OCI-LY3 (cell line): ENCODE results near the gene ABCF1.

Source experiments
- H2AFZ ChIP-seq: fragments of 200-600, 300-600 bp; shearing (Covaris generic); 2 replicates; pipeline ENCODE4 v1.6.0; 2014; ENCODE audit warnings: antibody characterized with exemption, low read depth, low read length
- H3K27ac ChIP-seq: fragments of 200-600, 300-600 bp; sonication (generic); 2 replicates; pipeline ENCODE4 v1.5.1; 2014; ENCODE audit warnings: mild to moderate bottlenecking, low read length, moderate library complexity, mixed read lengths
- H3K27me3 ChIP-seq: fragments of 200-600, 300-600 bp; sonication (generic); 2 replicates; pipeline ENCODE4 v1.6.1; 2014; ENCODE audit warnings: low read depth, low read length, mixed read lengths
- H3K36me3 ChIP-seq: fragments of 200-600, 300-600 bp; sonication (generic); replicated peaks from 2 replicates; pipeline ENCODE3; 2014; ENCODE audit warnings: low read depth, low read length, mixed read lengths
- H3K4me1 ChIP-seq: fragments of 300-600, 200-600 bp; sonication (generic); 2 replicates; pipeline ENCODE4 v1.6.1; 2014; ENCODE audit warnings: low read length, mixed read lengths
- H3K4me2 ChIP-seq: fragments of 200-600, 300-600 bp; sonication (generic); 2 replicates; pipeline ENCODE4 v1.6.1; 2014; ENCODE audit warnings: low read length, mixed read lengths
- H3K4me3 ChIP-seq: fragments of 300-600, 200-600 bp; sonication (generic); 2 replicates; pipeline ENCODE4 v1.5.1; 2014; ENCODE audit warnings: antibody characterized with exemption, mild to moderate bottlenecking, low read length, moderate library complexity
- H3K79me2 ChIP-seq: fragments of 300-600, 200-600 bp; shearing (Covaris generic); 2 replicates; pipeline ENCODE4 v1.6.1; 2014; ENCODE audit warnings: mild to moderate bottlenecking, low read length, mixed read lengths
- H3K9ac ChIP-seq: fragments of 300-600, 200-600 bp; shearing (Covaris generic); 2 replicates; pipeline ENCODE4 v1.6.0; 2014; ENCODE audit warnings: mild to moderate bottlenecking, low read length, moderate library complexity
- H3K9me3 ChIP-seq: fragments of 200-600, 300-600 bp; shearing (Covaris generic); 2 replicates; pipeline ENCODE4 v1.6.1; 2014; ENCODE audit warnings: low read length, mixed read lengths; ENCODE audit not compliant: insufficient read depth
- H4K20me1 ChIP-seq: fragments of 200-600, 300-600 bp; sonication (generic); 2 replicates; pipeline ENCODE4 v1.6.1; 2016; ENCODE audit warnings: low read length, mixed read lengths; ENCODE audit not compliant: insufficient read depth
- CTCF ChIP-seq: fragments of 200-600, 300-600 bp; sonication (generic); IDR thresholded peaks from 2 replicates; pipeline ENCODE4 v1.5.1; 2014; ENCODE audit warnings: antibody characterized with exemption, low read length, low read depth
- EZH2phosphoT487 ChIP-seq: fragments of 200-600 bp; shearing (Covaris generic); IDR thresholded peaks from 2 replicates; pipeline ENCODE4 v1.6.1; 2018; ENCODE audit warnings: antibody characterized with exemption, mixed run types, low read depth

ABCF1 gene

GRCh38 chr6:30641048-30641447 lies 69.8 kb downstream of the ABCF1 start:
- H4K20me1 ChIP-seq, result no peaks in the 10 kb centered on the region
- no peaks in the 10 kb centered on the region for H3K4me1 ChIP-seq
- no peaks in the 10 kb centered on the region for H3K27me3 ChIP-seq
- H3K9ac ChIP-seq, result no peak overlapping the region
- TF ChIP-seq CTCF (no peak), EZH2phosphoT487 (no peak)
- H3K79me2 ChIP-seq, result no peaks in the 10 kb centered on the region
- H3K36me3 ChIP-seq, result no peaks in the 10 kb centered on the region
- no peak overlapping the region for H3K27ac ChIP-seq
- no peak overlapping the region for H2AFZ ChIP-seq
- H3K4me2 ChIP-seq, result no peak overlapping the region
- H3K9me3 ChIP-seq, result no peaks in the 10 kb centered on the region
- no peak overlapping the region for H3K4me3 ChIP-seq
